Measurements from ENCODE around the gene FAM200C.
A peak's percentile ranks its signal among the peaks of the same experiment; 100 is the strongest.

FAM200C gene

GRCh38 chr5:160419458-160420330 lies 19.8 kb upstream of the FAM200C start:
- DNase-seq (ENCODE audit: low read depth), result no peak

GRCh38 chr5:160418561-160419457 lies 19.0 kb upstream of the FAM200C start, which contains the start of gene SLU7:
Gene SLU7, minus strand, starts transcription at chr5:160419081. Its CDS starts 3,787 bp downstream, at chr5:160415294.
- peak; percentile 91 for DNase-seq (ENCODE audit: low read depth)

GRCh38 chr5:160398806-160399205 lies 1.0 kb downstream of the FAM200C start:
- DNase-seq (ENCODE audit: low read depth), result no peak

GRCh38 chr5:160397492-160397891 lies 2.4 kb downstream of the FAM200C start:
- no peak for DNase-seq (ENCODE audit: low read depth)

- DNase-seq (ENCODE audit: low read depth), result no peak
Measured at GRCh38 chr5:160395111-160395510, 4.7 kb downstream of the FAM200C start.

- DNase-seq (ENCODE audit: low read depth), result no peak
Measured at GRCh38 chr5:160390787-160391696, 8.8 kb downstream of the FAM200C start.

- no peak for DNase-seq (ENCODE audit: low read depth)
Measured at GRCh38 chr5:160387445-160387844, 12.4 kb downstream of the FAM200C start.

GRCh38 chr5:160385496-160385895 lies 14.4 kb downstream of the FAM200C start:
- no peak for DNase-seq (ENCODE audit: low read depth)

GRCh38 chr5:160384681-160385080 lies 15.2 kb downstream of the FAM200C start:
- no peak for DNase-seq (ENCODE audit: low read depth)

- no peak for DNase-seq (ENCODE audit: low read depth)
Measured at GRCh38 chr5:160382346-160382745, 17.5 kb downstream of the FAM200C start.

GRCh38 chr5:160380041-160380440 lies 19.8 kb downstream of the FAM200C start:
- DNase-seq (ENCODE audit: low read depth), result no peak

- no peak for DNase-seq (ENCODE audit: low read depth)
Measured at GRCh38 chr5:160379511-160379910, 20.3 kb downstream of the FAM200C start.

GRCh38 chr5:160378330-160378729 lies 21.5 kb downstream of the FAM200C start:
- no peak for DNase-seq (ENCODE audit: low read depth)

GRCh38 chr5:160377651-160378050 lies 22.2 kb downstream of the FAM200C start:
- DNase-seq (ENCODE audit: low read depth), result no peak

GRCh38 chr5:160376416-160376815 lies 23.4 kb downstream of the FAM200C start:
- DNase-seq (ENCODE audit: low read depth), result no peak

- no peak for DNase-seq (ENCODE audit: low read depth)
Measured at GRCh38 chr5:160375701-160376100, 24.2 kb downstream of the FAM200C start.

GRCh38 chr5:160375166-160375565 lies 24.7 kb downstream of the FAM200C start:
- DNase-seq (ENCODE audit: low read depth), result no peak

- DNase-seq (ENCODE audit: low read depth), result no peak
Measured at GRCh38 chr5:160371294-160371693, 28.6 kb downstream of the FAM200C start.

GRCh38 chr5:160370713-160371034 lies 29.2 kb downstream of the FAM200C start:
- DNase-seq (ENCODE audit: low read depth), result no peak

GRCh38 chr5:160369990-160370712 lies 29.7 kb downstream of the FAM200C start, which contains the start of gene C1QTNF2:
Gene C1QTNF2, minus strand, starts transcription at chr5:160370626. Its CDS starts 15,615 bp downstream, at chr5:160355011.
- peak; percentile 5 for DNase-seq (ENCODE audit: low read depth)

GRCh38 chr5:160367885-160368284 lies 32.0 kb downstream of the FAM200C start:
- DNase-seq (ENCODE audit: low read depth), result no peak
